ENCODE results near the gene ATXN7. TPM values are rescaled to one million over a fixed set of nuclear protein-coding genes. Genes with fewer than 3 reads are reported as not detected.
A peak's percentile ranks its signal among the peaks of the same experiment; 100 is the strongest.

ATXN7 gene
- total RNA-seq, 1 donor from 2014 or later: 28.7 TPM

DNA sequence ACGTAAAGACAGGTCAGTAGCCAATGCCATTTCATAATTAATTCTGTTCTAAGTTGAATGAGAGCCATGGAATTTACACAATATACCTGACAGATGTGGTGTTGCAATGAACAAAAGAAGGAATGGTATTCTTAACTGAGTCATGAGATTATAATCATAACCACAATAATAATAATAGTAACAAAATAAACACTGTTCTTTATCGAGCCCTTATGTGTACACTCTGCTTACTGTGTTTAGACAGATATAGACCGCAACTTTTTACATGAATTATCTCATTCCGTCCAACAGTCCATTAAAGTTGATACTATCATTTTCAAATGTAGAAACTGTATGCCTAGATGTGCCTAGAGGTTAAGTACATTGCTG, 76.7 kb downstream of the ATXN7 start:
- TF ChIP-seq, protein P1, sequence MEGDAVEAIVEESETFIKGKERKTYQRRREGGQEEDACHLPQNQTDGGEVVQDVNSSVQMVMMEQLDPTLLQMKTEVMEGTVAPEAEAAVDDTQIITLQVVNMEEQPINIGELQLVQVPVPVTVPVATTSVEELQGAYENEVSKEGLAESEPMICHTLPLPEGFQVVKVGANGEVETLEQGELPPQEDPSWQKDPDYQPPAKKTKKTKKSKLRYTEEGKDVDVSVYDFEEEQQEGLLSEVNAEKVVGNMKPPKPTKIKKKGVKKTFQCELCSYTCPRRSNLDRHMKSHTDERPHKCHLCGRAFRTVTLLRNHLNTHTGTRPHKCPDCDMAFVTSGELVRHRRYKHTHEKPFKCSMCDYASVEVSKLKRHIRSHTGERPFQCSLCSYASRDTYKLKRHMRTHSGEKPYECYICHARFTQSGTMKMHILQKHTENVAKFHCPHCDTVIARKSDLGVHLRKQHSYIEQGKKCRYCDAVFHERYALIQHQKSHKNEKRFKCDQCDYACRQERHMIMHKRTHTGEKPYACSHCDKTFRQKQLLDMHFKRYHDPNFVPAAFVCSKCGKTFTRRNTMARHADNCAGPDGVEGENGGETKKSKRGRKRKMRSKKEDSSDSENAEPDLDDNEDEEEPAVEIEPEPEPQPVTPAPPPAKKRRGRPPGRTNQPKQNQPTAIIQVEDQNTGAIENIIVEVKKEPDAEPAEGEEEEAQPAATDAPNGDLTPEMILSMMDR (IDR thresholded peaks at IDR 0.05; ENCODE audit: unreplicated experiment): no peak
- H3K4me1 Mint-ChIP-seq: peaks cover 29% of the 10 kb centered on the region

DNA sequence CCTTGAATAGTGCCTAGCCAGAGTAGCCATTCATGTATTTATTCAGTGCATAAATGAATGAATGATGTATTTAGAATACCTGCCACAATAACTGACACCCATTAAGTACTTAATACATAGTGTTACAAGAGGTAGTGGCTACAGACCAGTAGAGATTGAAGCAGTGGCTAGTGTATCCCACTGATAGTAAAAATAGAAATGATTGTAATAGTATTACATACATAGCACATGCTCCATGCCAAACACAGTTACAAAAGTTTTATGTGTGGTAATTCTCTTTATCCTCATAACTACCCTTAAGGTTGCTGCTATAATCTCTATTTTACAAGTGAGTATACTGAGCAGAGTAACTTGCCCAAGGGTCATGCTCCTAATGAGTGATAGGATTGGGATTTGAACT, 78.9 kb downstream of the ATXN7 start:
- H3K4me3 Mint-ChIP-seq: no peak overlapping the region
- peaks cover 22% of the 10 kb centered on the region for H3K4me1 Mint-ChIP-seq
- no peak overlapping the region for H3K27ac Mint-ChIP-seq
- H3K9me3 Mint-ChIP-seq: no peaks in the 10 kb centered on the region
- H3K27me3 Mint-ChIP-seq (ENCODE audit: low read depth): no peaks in the 10 kb centered on the region
- no peak for DNase-seq (ENCODE audit: low spot score in 2 of 2, unreplicated experiment in 2 of 2)
- peaks cover 3% of the 10 kb centered on the region for H3K36me3 Mint-ChIP-seq
- TF ChIP-seq, protein P1 (IDR thresholded peaks at IDR 0.05; ENCODE audit: unreplicated experiment): no peak

More for the DNA sequence above, 76.7 kb downstream of the ATXN7 start:
- peaks cover 3% of the 10 kb centered on the region for H3K36me3 Mint-ChIP-seq
- H3K4me3 Mint-ChIP-seq: no peak overlapping the region
- no peaks in the 10 kb centered on the region for H3K27me3 Mint-ChIP-seq (ENCODE audit: low read depth)
- no peaks in the 10 kb centered on the region for H3K9me3 Mint-ChIP-seq
- DNase-seq (ENCODE audit: low spot score in 2 of 2, unreplicated experiment in 2 of 2): no peak
- no peak overlapping the region for H3K27ac Mint-ChIP-seq

DNA sequence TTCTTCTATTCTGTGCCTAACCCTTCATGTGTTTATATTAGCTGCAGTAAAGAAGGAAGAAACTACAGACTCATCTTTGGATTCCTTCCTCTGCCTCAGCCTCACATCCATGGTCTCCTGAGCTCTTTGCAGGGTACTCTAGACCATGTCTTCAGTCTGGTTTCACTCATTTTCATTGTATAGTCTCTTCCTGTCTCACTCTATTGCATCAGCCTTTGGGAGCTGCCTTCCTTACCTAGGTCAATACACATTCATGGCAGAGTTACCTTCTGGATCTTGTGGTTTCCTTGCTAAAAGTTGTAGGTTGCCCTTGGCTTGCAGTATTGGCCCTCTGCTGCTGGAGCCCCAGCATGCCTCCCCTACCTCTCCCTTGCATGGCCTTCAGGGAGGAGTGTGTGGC, 80.0 kb downstream of the ATXN7 start:
- Mint-ChIP-seq H3K27ac (no peak overlapping the region), H3K9me3 (no peaks in the 10 kb centered on the region), H3K4me1 (peaks cover 20% of the 10 kb centered on the region)

DNA sequence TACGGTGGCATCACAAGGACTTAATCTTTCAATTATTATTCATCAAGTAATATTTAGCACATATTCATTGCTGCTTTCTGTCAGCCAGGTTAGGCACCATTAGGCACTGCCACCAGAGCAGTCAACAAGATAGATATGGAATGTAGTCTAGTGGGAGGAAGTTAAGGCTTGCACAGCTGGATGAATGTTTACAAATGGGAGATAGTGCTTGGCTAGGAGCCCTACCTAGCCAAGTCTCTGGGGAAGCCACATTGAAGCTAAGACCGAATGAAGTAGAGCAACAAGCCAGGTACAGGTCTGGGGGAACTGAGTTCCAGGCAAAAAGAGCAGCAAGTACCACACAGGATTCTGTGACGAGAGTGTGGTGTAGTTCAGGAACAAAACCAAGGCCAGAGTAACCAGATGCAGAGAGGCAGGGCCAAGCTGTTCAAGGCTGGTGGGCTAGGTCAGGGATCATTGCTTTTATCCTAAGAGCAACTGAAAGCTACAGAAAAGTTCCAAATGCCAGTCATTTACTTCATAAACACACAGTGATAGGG, 82.0 kb downstream of the ATXN7 start:
- Mint-ChIP-seq H3K27me3 (ENCODE audit: low read depth) (no peaks in the 10 kb centered on the region), H3K4me1 (peaks cover 26% of the 10 kb centered on the region), H3K27ac (peak overlapping the region; percentile 10), H3K9me3 (no peaks in the 10 kb centered on the region), H3K36me3 (peaks cover 3% of the 10 kb centered on the region), H3K4me3 (no peak overlapping the region)
- TF ChIP-seq, protein P1 (IDR thresholded peaks at IDR 0.05; ENCODE audit: unreplicated experiment): no peak
- DNase-seq (ENCODE audit: low spot score in 2 of 2, unreplicated experiment in 2 of 2): no peak

More for the DNA sequence above, 80.0 kb downstream of the ATXN7 start:
- Mint-ChIP-seq H3K4me3 (no peak overlapping the region), H3K36me3 (peaks cover 3% of the 10 kb centered on the region), H3K27me3 (ENCODE audit: low read depth) (no peaks in the 10 kb centered on the region)
- no peak for DNase-seq (ENCODE audit: low spot score in 2 of 2, unreplicated experiment in 2 of 2)
- TF ChIP-seq, protein P1 (IDR thresholded peaks at IDR 0.05; ENCODE audit: unreplicated experiment): no peak

DNA sequence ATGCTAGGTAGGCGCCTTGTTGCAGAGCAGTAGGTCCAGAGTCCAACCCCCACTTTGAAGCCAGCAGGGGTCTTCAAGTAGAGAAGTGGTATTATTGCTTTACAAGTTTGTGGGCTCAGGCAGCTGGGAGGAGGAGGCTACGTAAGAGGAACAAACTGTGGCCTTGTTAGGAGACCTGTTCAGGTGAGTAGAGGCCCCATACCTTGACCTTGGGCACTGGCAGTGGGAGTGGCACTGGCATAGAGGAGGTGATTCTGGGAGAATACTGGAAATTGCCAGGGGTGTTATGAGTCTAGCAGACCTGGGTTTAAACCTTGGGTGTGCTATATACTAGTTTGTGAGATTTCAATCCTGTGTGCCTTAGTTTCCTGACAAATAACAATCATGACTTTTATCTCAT, 83.1 kb downstream of the ATXN7 start:
- Mint-ChIP-seq H3K4me1 (peaks cover 36% of the 10 kb centered on the region), H3K27ac (no peak overlapping the region), H3K9me3 (no peaks in the 10 kb centered on the region)

More for the DNA sequence above, 83.1 kb downstream of the ATXN7 start:
- no peak overlapping the region for H3K4me3 Mint-ChIP-seq
- no peak for DNase-seq (ENCODE audit: low spot score in 2 of 2, unreplicated experiment in 2 of 2)
- TF ChIP-seq, protein P1 (IDR thresholded peaks at IDR 0.05; ENCODE audit: unreplicated experiment): no peak
- peaks cover 3% of the 10 kb centered on the region for H3K36me3 Mint-ChIP-seq
- H3K27me3 Mint-ChIP-seq (ENCODE audit: low read depth): no peaks in the 10 kb centered on the region
